K562 (cell line): Measurements from ENCODE around the gene ADNP. TPM values are rescaled to one million over a fixed set of nuclear protein-coding genes. Genes with fewer than 3 reads are reported as not detected.

ENCODE experiments used
- ATAC-seq: fragments of 200-7000 bp; cut with Tn5 transposase; 3 replicates; pipeline ENCODE4 v1.9.1; 2020; ENCODE audit warnings: moderate library complexity
- BruUV-seq: library from RNA; stranded (reverse); fragments of 400-500 nt; replicated peaks from 2 replicates; lab custom pipeline; 2021; lab: Mats Ljungman, UMichigan
- CTCF ChIA-PET: fragments of 300-600 bp; formaldehyde crosslinking; extraction: SDS; loops from one replicate; lab custom pipeline; 2021; ENCODE audit warnings: low intra/inter-chr PET ratio; lab: Yijun Ruan, JAX
- POLR2A ChIA-PET: fragments of 300-600, 350-650 bp; sonication (Branson Sonifier 250); formaldehyde crosslinking; extraction: SDS; loops from one replicate; lab custom pipeline; 2021; ENCODE audit warnings: antibody characterized with exemption, inconsistent platforms; lab: Yijun Ruan, JAX
- DNase-seq, 4 experiments: peaks; one replicate each; pipeline versions ENCODE4 v3.0.0 to v3.0.0-alpha.2; 2011 to 2018; ENCODE audit warnings: low spot score in 3 of 4, mixed read lengths in 3 of 4; ENCODE audit errors: extremely low read depth in 1 of 4
- FAIRE-seq: peaks from 2 replicates; lab custom pipeline; 2011; peaks lifted over from hg19 to GRCh38; lab: Jason Lieb, UNC
- H2AFZ ChIP-seq: 2 replicates; pipeline ENCODE4 v1.6.0; 2011; ENCODE audit warnings: low read depth, low read length, control low read depth, inconsistent platforms
- H3K27ac ChIP-seq: fragments of 200-600 bp; 3 replicates; pipeline ENCODE4 v1.8.0; 2011; ENCODE audit warnings: low read depth, mild to moderate bottlenecking, control low read depth, inconsistent platforms, low read length, moderate library complexity, mixed read lengths; ENCODE audit errors: extremely low read depth
- H3K27me3 ChIP-seq, 2 experiments: fragments of 300-600 bp in 1 of 2; 2 replicates in 1 of 2; 3 replicates in 1 of 2; pipeline versions ENCODE4 v1.6.0 to v1.8.0; 2011; ENCODE audit warnings: inconsistent platforms in 2 of 2, low read length in 2 of 2, mild to moderate bottlenecking in 1 of 2, mixed read lengths in 1 of 2, moderate library complexity in 1 of 2; ENCODE audit not compliant: control insufficient read depth in 2 of 2, insufficient read depth in 2 of 2
- H3K36me3 ChIP-seq: fragments of 300-600 bp; 3 replicates; pipeline ENCODE4 v1.8.0; 2011; ENCODE audit warnings: mild to moderate bottlenecking, low read length, inconsistent platforms; ENCODE audit not compliant: control insufficient read depth, insufficient read depth
- H3K4me1 ChIP-seq, 2 experiments: fragments of 200-600 bp in 1 of 2; replicated peaks in 1 of 2; 2 replicates in 1 of 2; 3 replicates in 1 of 2; pipeline versions ENCODE4 v1.5.1 to v1.8.0; 2011; ENCODE audit warnings: inconsistent platforms in 2 of 2, low read length in 2 of 2, mild to moderate bottlenecking in 1 of 2, mixed read lengths in 1 of 2, moderate library complexity in 1 of 2; ENCODE audit not compliant: control insufficient read depth in 2 of 2, insufficient read depth in 2 of 2
- H3K4me2 ChIP-seq: 2 replicates; pipeline ENCODE4 v1.6.1; 2011; ENCODE audit warnings: low read length, control low read depth, inconsistent platforms, mixed read lengths; ENCODE audit not compliant: insufficient read depth
- H3K4me3 ChIP-seq: fragments of 200-600 bp; sonication (generic), shearing (Covaris generic); 2 replicates; pipeline ENCODE4 v1.5.1; 2016; ENCODE audit warnings: control low read depth, inconsistent platforms
- H3K79me2 ChIP-seq: fragments of 200-600 bp; 3 replicates; pipeline ENCODE4 v1.8.0; 2011; ENCODE audit warnings: low read length, inconsistent platforms; ENCODE audit not compliant: control insufficient read depth, insufficient read depth
- H3K9ac ChIP-seq, 2 experiments: 2 replicates each; pipeline versions ENCODE4 v1.6.0 to v1.6.1; 2011; ENCODE audit warnings: low read depth in 2 of 2, low read length in 2 of 2, control low read depth in 1 of 2, inconsistent platforms in 1 of 2, mild to moderate bottlenecking in 1 of 2, mixed read lengths in 1 of 2; ENCODE audit not compliant: insufficient read depth in 1 of 2
- H3K9me1 ChIP-seq: one replicate; pipeline ENCODE4 v1.6.0; 2011; ENCODE audit warnings: inconsistent platforms, mild to moderate bottlenecking, low read length, moderate library complexity; ENCODE audit not compliant: control insufficient read depth, insufficient read depth
- H3K9me3 ChIP-seq: replicated peaks from 2 replicates; pipeline ENCODE4 v1.5.1; 2011; ENCODE audit warnings: low read depth, low read length, inconsistent platforms; ENCODE audit not compliant: control insufficient read depth, insufficient read depth
- H4K20me1 ChIP-seq: replicated peaks from 2 replicates; pipeline ENCODE4 v1.6.1; 2011; ENCODE audit warnings: low read length, inconsistent platforms, mixed read lengths; ENCODE audit not compliant: control insufficient read depth, insufficient read depth
- ELK1 ChIP-seq: sonication (generic); formaldehyde crosslinking; IDR thresholded peaks from 2 replicates; pipeline ENCODE4 v1.8.1; 2022; ENCODE audit warnings: missing genetic modification reagents
- FOXJ2 ChIP-seq: fragments of 200-800 bp; sonication (Bioruptor generic); IDR thresholded peaks from 2 replicates; pipeline ENCODE4 v1.6.1; 2016; ENCODE audit warnings: missing genetic modification characterization, missing compliant biosample characterization
- HIVEP1 ChIP-seq: fragments of 250-450 bp; sonication (Bioruptor Pico); IDR thresholded peaks from 2 replicates; pipeline ENCODE4 v1.4.0; 2020; ENCODE audit warnings: mild to moderate bottlenecking
- MAX ChIP-seq: sonication (generic); formaldehyde crosslinking; IDR thresholded peaks from 2 replicates; pipeline ENCODE4 v1.9.0; 2022; ENCODE audit warnings: mild to moderate bottlenecking, missing genetic modification reagents
- NR1H2 ChIP-seq: sonication (generic); formaldehyde crosslinking; IDR thresholded peaks from 2 replicates; pipeline ENCODE4 v1.4.0; 2020; ENCODE audit warnings: mild to moderate bottlenecking, missing genetic modification reagents
- NR4A1 ChIP-seq, 2 experiments: fragments of 250-450 bp in 1 of 2; fragments of 450-650 bp in 1 of 2; sonication (Bioruptor Pico) in 1 of 2; IDR thresholded peaks; 2 replicates each; pipeline versions ENCODE4 v1.4.0 to v1.6.1; 2016 to 2020; ENCODE audit warnings: mild to moderate bottlenecking in 2 of 2, missing compliant biosample characterization in 1 of 2, missing genetic modification characterization in 1 of 2, moderate library complexity in 1 of 2
- PCBP2 ChIP-seq: fragments of 200-400 bp; formaldehyde crosslinking; IDR thresholded peaks from 2 replicates; pipeline ENCODE4 v1.6.1; 2018; ENCODE audit warnings: low read length, low read depth, mild to moderate bottlenecking, moderate library complexity; ENCODE audit not compliant: poor library complexity, severe bottlenecking
- PHB2 ChIP-seq: fragments of 450-650 bp; IDR thresholded peaks from 2 replicates; pipeline ENCODE4 v1.6.1; 2017; ENCODE audit warnings: low read depth
- PTTG1 ChIP-seq: fragments of 450-650 bp; IDR thresholded peaks from 2 replicates; pipeline ENCODE4 v1.6.1; 2016; ENCODE audit warnings: low read depth, mild to moderate bottlenecking, missing genetic modification characterization, missing compliant biosample characterization
- RCOR1 ChIP-seq, 2 experiments: IDR thresholded peaks; 2 replicates each; pipeline ENCODE4 v1.6.1; 2012; ENCODE audit warnings: low read depth in 2 of 2, low read length in 2 of 2, borderline replicate concordance in 1 of 2, improper control_type of control experiment in 1 of 2
- SMARCE1 ChIP-seq: fragments of 450-650 bp; IDR thresholded peaks from 2 replicates; pipeline ENCODE4 v1.7.1; 2016; ENCODE audit warnings: mild to moderate bottlenecking
- TCFL5 ChIP-seq: fragments of 250-450 bp; sonication (Bioruptor Pico); conservative IDR thresholded peaks from 2 replicates; pipeline ENCODE4 v1.6.1; 2021; ENCODE audit warnings: mild to moderate bottlenecking, moderate library complexity, matching md5 sums
- ZNF347 ChIP-seq: fragments of 450-650 bp; formaldehyde crosslinking; IDR thresholded peaks from 2 replicates; pipeline ENCODE4 v1.4.0; 2020; ENCODE audit warnings: low read depth, mild to moderate bottlenecking, moderate library complexity
- ZNF431 ChIP-seq: sonication (generic); formaldehyde crosslinking; IDR thresholded peaks from 2 replicates; pipeline ENCODE4 v1.8.0; 2022; ENCODE audit warnings: mild to moderate bottlenecking, missing genetic modification reagents
- WGBS: fragments of 100-300 bp; shearing (Covaris generic); methylation state at CpG from one replicate; pipeline ENCODE4 v1.1.6; 2016; ENCODE audit warnings: low coverage, mixed read lengths; ENCODE audit not compliant: insufficient coverage; ENCODE audit errors: missing lambda C conversion rate; 5-methylcytosine and 5-hydroxymethylcytosine counted together
- in situ Hi-C: fragments of 300-500 bp; cut with MboI; formaldehyde crosslinking; loops from 4 replicates; pipeline ENCODE4 v1.15.0; 2018; ENCODE audit warnings: inconsistent platforms, mixed read lengths
- intact Hi-C: fragments of 100-400 bp; cut with micrococcal nuclease; formaldehyde crosslinking; loops from 2 replicates; pipeline ENCODE4 v1.14.2; 2022
- polyA plus RNA-seq, 8 experiments: library from polyadenylated mRNA; depleted of rRNA in 4 of 8; stranded (reverse) in 5 of 8; unstranded in 3 of 8; fragments of >200 nt; fragmentation: Nextera tagmentation in 2 of 8; fragmentation: Illumina TruSeq in 1 of 8; extraction: Ambion mirVana in 2 of 8; extraction: Trizol in 1 of 8; gene quantifications; 2 replicates each; pipeline versions ENCODE4 v1.2.1 to v1.2.3, GENCODE V29; 2011 to 2014; ENCODE audit warnings: inconsistent platforms in 1 of 8, missing spikeins in 1 of 8
- total RNA-seq, 7 experiments: library from RNA; depleted of rRNA in 6 of 7; stranded (reverse); fragments of >200 nt in 6 of 7; fragmentation: Illumina TruSeq in 2 of 7; extraction: Trizol in 2 of 7; gene quantifications; 2 replicates each; pipeline versions ENCODE4 v1.2.1 to v1.2.3, GENCODE V29; 2011 to 2021; ENCODE audit warnings: low replicate concordance in 1 of 7

The ADNP gene
- total and polyA plus RNA-seq, 9 of the 15 experiments (the other 6 are each of a cell fraction or from before 2014, with no cell fraction given): 17.8 to 59.9 (median 25.3) TPM

- Histone ChIP-seq H3K36me3 (no peaks in the 10 kb centered on the region), H3K4me1 (peaks cover 2 to 6% of the 10 kb centered on the region in 2 experiments; a peak in 4 of 5 replicates), H3K4me3 (no peak overlapping the region), H3K9ac (no peak overlapping the region), H3K27ac (no peak overlapping the region), H3K4me2 (no peak overlapping the region), H3K9me3 (no peaks in the 10 kb centered on the region), H3K27me3 (no peaks in the 10 kb centered on the region; a peak in 1 of 5 replicates), H3K79me2 (no peaks in the 10 kb centered on the region), H3K9me1 (no peaks in the 10 kb centered on the region), H2AFZ (no peak overlapping the region), H4K20me1 (0 out of 2 replicates have a peak, but pooled peaks cover 4% of the 10 kb centered on the region)
- WGBS: 26% methylated on average over 7 of the region's 7 CpGs
- no TSS peak for BruUV-seq
- in situ Hi-C loops: no loop called here
- FAIRE-seq: no peak
- intact Hi-C loops: no loop called here
- ATAC-seq: no peak
- DNase-seq: no peak
- CTCF ChIA-PET: no interaction called here
- POLR2A ChIA-PET: interaction anchor here (0.6 to 1.1 kb wide), 3 partner anchors 11 to 100 kb away, joined by 3 to 4 read pairs (median 3); no protein-coding TSS in a partner anchor
- TF ChIP-seq NR1H2: no peak
- TF ChIP-seq ELK1 (CRISPR knock-in tag): no peak
- TF ChIP-seq ZNF431 (CRISPR knock-in tag): no peak
- no peak for TF ChIP-seq NR4A1 (CRISPR knock-in tag; IDR thresholded peaks at IDR 0.05)
- no peak for TF ChIP-seq NR4A1 (tag; IDR thresholded peaks at IDR 0.05)
- no peak for TF ChIP-seq ZNF347 (CRISPR knock-in tag)
- TF ChIP-seq FOXJ2 (tag): no peak
- no peak for TF ChIP-seq PCBP2
- no peak for TF ChIP-seq SMARCE1
- no peak for TF ChIP-seq RCOR1 (IDR thresholded peaks at IDR 0.05; ENCODE audit: borderline replicate concordance in 1 of 2, low read depth in 2 of 2, low read length in 2 of 2)
- no peak for TF ChIP-seq PTTG1 (tag)
- no peak for TF ChIP-seq PHB2
- no peak for TF ChIP-seq MAX
- no peak for TF ChIP-seq TCFL5 (CRISPR knock-in tag)
- TF ChIP-seq HIVEP1: no peak
These were observed 54.4 kb downstream of the ADNP start for GRCh38 chr20:50876816-50877215.
